GM12878 (cell line): ENCODE data around the gene OGFRL1. TPM values are rescaled to one million over a fixed set of nuclear protein-coding genes. Genes with fewer than 3 reads are reported as not detected.

Experiments used
- ATAC-seq: fragments of 200-7000 bp; cut with Tn5 transposase; 3 replicates; pipeline ENCODE4 v1.9.1; 2020; ENCODE audit warnings: mild to moderate bottlenecking, moderate library complexity
- BruUV-seq: library from RNA; stranded (reverse); fragments of 400-500 nt; replicated peaks from 2 replicates; lab custom pipeline; 2021; lab: Mats Ljungman, UMichigan
- CTCF ChIA-PET: fragments of 300-600 bp; sonication (Branson Sonifier 250); formaldehyde crosslinking; extraction: SDS; loops from one replicate; lab custom pipeline; 2021; ENCODE audit warnings: inconsistent platforms; lab: Yijun Ruan, JAX
- POLR2A ChIA-PET: fragments of 350-600 bp; formaldehyde crosslinking; extraction: SDS; loops from one replicate; lab custom pipeline; 2021; ENCODE audit warnings: inconsistent platforms; lab: Charles Lee
- RAD21 ChIA-PET: fragments of 300-600 bp; sonication (Branson Sonifier 250); formaldehyde crosslinking; loops from one replicate; lab custom pipeline; 2023; ENCODE audit warnings: antibody characterized with exemption; ENCODE audit not compliant: unreplicated experiment; lab: Charles Lee
- SMC1A ChIA-PET: fragments of 300-600 bp; sonication (Branson Sonifier 250); formaldehyde crosslinking; loops from one replicate; lab custom pipeline; 2023; ENCODE audit not compliant: unreplicated experiment, uncharacterized antibody; lab: Charles Lee
- DNase-seq: peaks from one replicate; pipeline ENCODE4 v3.0.0-alpha.2; 2011; ENCODE audit warnings: low read depth, low spot score
- FAIRE-seq: peaks from 3 replicates; lab custom pipeline; 2011; peaks lifted over from hg19 to GRCh38; lab: Jason Lieb, UNC
- H2AFZ ChIP-seq: 2 replicates; pipeline ENCODE4 v1.6.0; 2011; ENCODE audit warnings: low read depth, low read length, control low read depth; ENCODE audit not compliant: control insufficient read depth
- H3K27ac ChIP-seq: 2 replicates; pipeline ENCODE4 v1.5.1; 2011; ENCODE audit warnings: control low read depth; ENCODE audit not compliant: control insufficient read depth, insufficient read depth
- H3K27me3 ChIP-seq, 2 experiments: replicated peaks in 1 of 2; 2 replicates each; pipeline versions ENCODE4 v1.6.0 to v1.6.1; 2011; ENCODE audit warnings: low read length in 1 of 2; ENCODE audit not compliant: control insufficient read depth in 2 of 2, insufficient read depth in 2 of 2
- H3K36me3 ChIP-seq, 2 experiments: 2 replicates each; pipeline ENCODE4 v1.5.1; 2011; ENCODE audit warnings: low read length in 1 of 2; ENCODE audit not compliant: control insufficient read depth in 2 of 2, insufficient read depth in 2 of 2
- H3K4me1 ChIP-seq: 2 replicates; pipeline ENCODE4 v1.6.1; 2011; ENCODE audit warnings: mild to moderate bottlenecking, low read length, moderate library complexity, mixed read lengths; ENCODE audit not compliant: control insufficient read depth, insufficient read depth
- H3K4me2 ChIP-seq: 2 replicates; pipeline ENCODE4 v1.6.0; 2011; ENCODE audit warnings: control low read depth; ENCODE audit not compliant: control insufficient read depth, insufficient read depth
- H3K4me3 ChIP-seq: fragments of 200-600 bp; sonication (generic); 2 replicates; pipeline ENCODE4 v1.5.1; 2016
- H3K79me2 ChIP-seq: 2 replicates; pipeline ENCODE4 v1.6.0; 2011; ENCODE audit warnings: low read length; ENCODE audit not compliant: control insufficient read depth, insufficient read depth
- H3K9ac ChIP-seq: 2 replicates; pipeline ENCODE4 v1.8.0; 2011; ENCODE audit warnings: low read length, control low read depth, mixed read lengths; ENCODE audit not compliant: control insufficient read depth, insufficient read depth
- H3K9me3 ChIP-seq: replicated peaks from 3 replicates; pipeline ENCODE4 v1.5.1; 2011; ENCODE audit warnings: mild to moderate bottlenecking, low read length; ENCODE audit not compliant: control insufficient read depth, insufficient read depth
- H4K20me1 ChIP-seq: 2 replicates; pipeline ENCODE4 v1.6.0; 2011; ENCODE audit not compliant: control insufficient read depth, insufficient read depth
- BCLAF1 ChIP-seq: fragments of 450-650 bp; IDR thresholded peaks from 2 replicates; pipeline ENCODE4 v1.6.1; 2017; ENCODE audit warnings: antibody characterized with exemption, mild to moderate bottlenecking, moderate library complexity
- BMI1 ChIP-seq: fragments of 450-650 bp; IDR thresholded peaks from 2 replicates; pipeline ENCODE4 v1.6.1; 2016; ENCODE audit warnings: mild to moderate bottlenecking, moderate library complexity, borderline replicate concordance
- CREM ChIP-seq: IDR thresholded peaks from 2 replicates; pipeline ENCODE4 v1.6.1; 2014; ENCODE audit warnings: antibody characterized with exemption, low read depth
- CUX1 ChIP-seq: IDR thresholded peaks from 2 replicates; pipeline ENCODE4 v1.6.1; 2012; ENCODE audit warnings: improper control_type of control experiment, low read depth, low read length; ENCODE audit not compliant: insufficient replicate concordance
- GATAD2B ChIP-seq: fragments of 450-650 bp; conservative IDR thresholded peaks from 2 replicates; pipeline ENCODE4 v1.6.1; 2017; ENCODE audit warnings: low read depth, mild to moderate bottlenecking, moderate library complexity
- NBN ChIP-seq: fragments of 450-650 bp; IDR thresholded peaks from 2 replicates; pipeline ENCODE4 v1.6.1; 2016
- NKRF ChIP-seq: fragments of 450-650 bp; conservative IDR thresholded peaks from 2 replicates; pipeline ENCODE4 v1.6.1; 2017; ENCODE audit warnings: mild to moderate bottlenecking, moderate library complexity
- POLR2AphosphoS2 ChIP-seq: IDR thresholded peaks from 2 replicates; pipeline ENCODE4 v1.6.1; 2011; ENCODE audit warnings: low read depth, mild to moderate bottlenecking, low read length, improper control_type of control experiment, moderate library complexity
- RBBP5 ChIP-seq: fragments of 200-600 bp; sonication (generic); conservative IDR thresholded peaks from 2 replicates; pipeline ENCODE4 v1.6.1; 2016
- SKIL ChIP-seq: fragments of 450-650 bp; IDR thresholded peaks from 2 replicates; pipeline ENCODE4 v1.6.1; 2017; ENCODE audit warnings: mild to moderate bottlenecking, low read depth, inconsistent platforms; ENCODE audit not compliant: poor library complexity, severe bottlenecking
- SMAD1 ChIP-seq: fragments of 450-650 bp; IDR thresholded peaks from 2 replicates; pipeline ENCODE4 v1.6.1; 2018; ENCODE audit warnings: mild to moderate bottlenecking, low read depth; ENCODE audit not compliant: partially characterized antibody
- SRF ChIP-seq, 2 experiments: IDR thresholded peaks; 2 replicates each; pipeline ENCODE4 v1.6.1; 2011; ENCODE audit warnings: low read depth in 2 of 2, low read length in 2 of 2, mild to moderate bottlenecking in 1 of 2, moderate library complexity in 1 of 2
- in situ Hi-C: fragments of 300-500 bp; cut with MboI; formaldehyde crosslinking; loops from 9 replicates; pipeline ENCODE4 v1.14.3; 2018; ENCODE audit warnings: mixed read lengths
- intact Hi-C: fragments of 100-400 bp; cut with micrococcal nuclease; formaldehyde crosslinking; loops from one replicate; pipeline ENCODE4 v1.14.2; 2022; ENCODE audit not compliant: unreplicated experiment
- polyA plus RNA-seq, 11 experiments: library from polyadenylated mRNA; depleted of rRNA in 4 of 11; unstranded in 6 of 11; stranded (reverse) in 5 of 11; fragments of >200 nt; fragmentation: Nextera tagmentation in 4 of 11; fragmentation: Illumina TruSeq in 1 of 11; extraction: Ambion mirVana in 4 of 11; extraction: Trizol in 1 of 11; gene quantifications; 1 replicate in 1 of 11; 2 replicates in 10 of 11; pipeline versions ENCODE4 v1.2.1 to v1.2.3, GENCODE V29; 2011 to 2016; ENCODE audit warnings: inconsistent platforms in 2 of 11, missing spikeins in 2 of 11, low read depth in 1 of 11
- total RNA-seq, 4 experiments: library from RNA; depleted of rRNA in 3 of 4; stranded (reverse); fragments of >200 nt in 3 of 4; fragmentation: Illumina TruSeq in 1 of 4; extraction: Trizol in 1 of 4; gene quantifications; 2 replicates each; pipeline versions ENCODE4 v1.2.1 to v1.2.3, GENCODE V29; 2013 to 2021

Gene OGFRL1
- total and polyA plus RNA-seq, 10 of the 15 experiments (the other 5 are each of a cell fraction or from before 2014, with no cell fraction given) = 0.24 to 5.8 (median 2.3) TPM

GRCh38 chr6:71252410-71252809 is 36.2 kb upstream of the OGFRL1 start:
- no peak overlapping the region for H3K27ac ChIP-seq
- ATAC-seq (no peak), FAIRE-seq (no peak), DNase-seq (no peak)
- no peaks in the 10 kb centered on the region for H3K4me1 ChIP-seq
- no TSS peak for BruUV-seq
- SMC1A ChIA-PET = interaction anchor here (1.4 kb wide), 1 partner anchor 16 kb away, joined by 4 read pairs; no protein-coding TSS in a partner anchor
- no peak overlapping the region for H3K9ac ChIP-seq
- H3K36me3 ChIP-seq = no peaks in the 10 kb centered on the region
- no peak overlapping the region for H3K4me3 ChIP-seq
- H3K79me2 ChIP-seq = no peaks in the 10 kb centered on the region
- H3K27me3 ChIP-seq = no peaks in the 10 kb centered on the region
- H3K4me2 ChIP-seq = no peak overlapping the region
- H4K20me1 ChIP-seq = no peaks in the 10 kb centered on the region
- no peak overlapping the region for H2AFZ ChIP-seq
- H3K9me3 ChIP-seq = no peaks in the 10 kb centered on the region
- POLR2A ChIA-PET = no interaction called here
- RAD21 ChIA-PET = no interaction called here
- intact Hi-C loops (no loop called here), in situ Hi-C loops (no loop called here)
- CTCF ChIA-PET = no interaction called here
- TF ChIP-seq SKIL (no peak), NKRF (no peak), RBBP5 (no peak), NBN (no peak), CUX1 (no peak), BCLAF1 (no peak), BMI1 (no peak), SMAD1 (no peak), SRF (IDR thresholded peaks at IDR 0.05; ENCODE audit: low read depth in 2 of 2, low read length in 2 of 2) (no peak), GATAD2B (no peak), POLR2AphosphoS2 (no peak), CREM (no peak)
